K562 (cell line): ENCODE data around the gene NPR1. TPM values are rescaled to one million over a fixed set of nuclear protein-coding genes. Genes with fewer than 3 reads are reported as not detected.

ENCODE experiments used
- CBFA2T3 ChIP-seq: fragments of 450-650 bp; IDR thresholded peaks from 2 replicates; pipeline ENCODE4 v1.6.1; 2017
- CC2D1A ChIP-seq: fragments of 450-650 bp; IDR thresholded peaks from 2 replicates; pipeline ENCODE4 v1.6.1; 2017; ENCODE audit warnings: mild to moderate bottlenecking
- E2F1 ChIP-seq: sonication (generic); formaldehyde crosslinking; IDR thresholded peaks from 2 replicates; pipeline ENCODE4 v1.8.1; 2023; ENCODE audit warnings: mild to moderate bottlenecking, missing genetic modification reagents, moderate library complexity
- GTF2E2 ChIP-seq: fragments of 200-800 bp; sonication (Bioruptor generic); IDR thresholded peaks from 2 replicates; pipeline ENCODE4 v1.6.1; 2016; ENCODE audit warnings: missing genetic modification characterization, missing compliant biosample characterization
- KDM4B ChIP-seq, 2 experiments: fragments of 450-650 bp in 1 of 2; sonication (generic) in 1 of 2; IDR thresholded peaks; 2 replicates each; pipeline ENCODE4 v1.6.1; 2016 to 2017; ENCODE audit warnings: borderline replicate concordance in 2 of 2, antibody characterized with exemption in 1 of 2, low read depth in 1 of 2, mild to moderate bottlenecking in 1 of 2
- MCM7 ChIP-seq, 2 experiments: fragments of 450-650 bp; IDR thresholded peaks; 2 replicates each; pipeline ENCODE4 v1.6.1; 2016 to 2018
- NRF1 ChIP-seq, 2 experiments: fragments of 450-650 bp; IDR thresholded peaks in 1 of 2; conservative IDR thresholded peaks in 1 of 2; 2 replicates each; pipeline ENCODE4 v1.6.1; 2014; ENCODE audit warnings: mild to moderate bottlenecking in 2 of 2
- PHF20 ChIP-seq: fragments of 450-650 bp; IDR thresholded peaks from 2 replicates; pipeline ENCODE4 v1.6.1; 2018; ENCODE audit not compliant: partially characterized antibody
- POLR2A ChIP-seq: fragments of 450-650 bp; conservative IDR thresholded peaks from 2 replicates; pipeline ENCODE4 v1.6.1; 2016
- PPARD ChIP-seq: fragments of 250-450 bp; sonication (Bioruptor Pico); IDR thresholded peaks from 2 replicates; pipeline ENCODE4 v1.8.0; 2022; ENCODE audit warnings: inconsistent platforms, mild to moderate bottlenecking, moderate library complexity
- RAD21 ChIP-seq, 2 experiments: fragments of 250-450 bp in 1 of 2; fragments of 450-650 bp in 1 of 2; sonication (Bioruptor Pico) in 1 of 2; formaldehyde crosslinking in 1 of 2; IDR thresholded peaks in 1 of 2; conservative IDR thresholded peaks in 1 of 2; 2 replicates each; pipeline versions ENCODE4 v1.4.0 to v1.8.0; 2020 to 2022; ENCODE audit warnings: mild to moderate bottlenecking in 2 of 2, moderate library complexity in 1 of 2
- REST ChIP-seq, 2 experiments: fragments of 450-650 bp; formaldehyde crosslinking in 1 of 2; IDR thresholded peaks; 2 replicates each; pipeline versions ENCODE4 v1.4.0 to v1.6.1; 2014 to 2020; ENCODE audit warnings: mild to moderate bottlenecking in 2 of 2, borderline replicate concordance in 1 of 2, low read depth in 1 of 2
- TEAD1 ChIP-seq, 2 experiments: fragments of 450-650 bp in 1 of 2; sonication (generic) in 1 of 2; formaldehyde crosslinking; IDR thresholded peaks; 2 replicates each; pipeline versions ENCODE4 v1.4.0 to v1.8.0; 2020 to 2022; ENCODE audit warnings: mild to moderate bottlenecking in 2 of 2, missing genetic modification reagents in 1 of 2
- XRCC3 ChIP-seq: fragments of 450-650 bp; IDR thresholded peaks from 2 replicates; pipeline ENCODE4 v1.6.1; 2017; ENCODE audit warnings: mild to moderate bottlenecking, moderate library complexity
- XRCC5 ChIP-seq: fragments of 200-400 bp; formaldehyde crosslinking; IDR thresholded peaks from 2 replicates; pipeline ENCODE4 v1.6.1; 2017; ENCODE audit warnings: low read depth, mild to moderate bottlenecking, low read length
- ZNF639 ChIP-seq, 2 experiments: fragments of 200-800 bp in 1 of 2; sonication (Bioruptor generic) in 1 of 2; sonication (generic) in 1 of 2; formaldehyde crosslinking in 1 of 2; IDR thresholded peaks in 1 of 2; conservative IDR thresholded peaks in 1 of 2; 2 replicates each; pipeline versions ENCODE4 v1.5.0 to v1.6.1; 2016 to 2020; ENCODE audit warnings: missing compliant biosample characterization in 1 of 2, missing genetic modification characterization in 1 of 2, missing genetic modification reagents in 1 of 2
- polyA plus RNA-seq, 8 experiments: library from polyadenylated mRNA; depleted of rRNA in 4 of 8; stranded (reverse) in 5 of 8; unstranded in 3 of 8; fragments of >200 nt; fragmentation: Nextera tagmentation in 2 of 8; fragmentation: Illumina TruSeq in 1 of 8; extraction: Ambion mirVana in 2 of 8; extraction: Trizol in 1 of 8; gene quantifications; 2 replicates each; pipeline versions ENCODE4 v1.2.1 to v1.2.3, GENCODE V29; 2011 to 2014; ENCODE audit warnings: inconsistent platforms in 1 of 8, missing spikeins in 1 of 8
- total RNA-seq, 7 experiments: library from RNA; depleted of rRNA in 6 of 7; stranded (reverse); fragments of >200 nt in 6 of 7; fragmentation: Illumina TruSeq in 2 of 7; extraction: Trizol in 2 of 7; gene quantifications; 2 replicates each; pipeline versions ENCODE4 v1.2.1 to v1.2.3, GENCODE V29; 2011 to 2021; ENCODE audit warnings: low replicate concordance in 1 of 7

NPR1 gene
- total and polyA plus RNA-seq, 9 of the 15 experiments (the other 6 are each of a cell fraction or from before 2014, with no cell fraction given), result 0.05 to 0.16 (median 0.06) TPM; not detected in 6

- TF ChIP-seq GTF2E2 (tag), result 0 out of 2 replicates have a peak, but pooled peaks have one; percentile 43
- peak; percentile 56 to 66; a peak in 3 of 4 replicates for TF ChIP-seq NRF1 (conservative IDR thresholded peaks at IDR 0.05 in 1 of 2, IDR thresholded peaks at IDR 0.05 in 1 of 2)
- peak in 1 of 2 experiments; percentile 60; a peak in 1 of 4 replicates for TF ChIP-seq KDM4B (IDR thresholded peaks at IDR 0.05; ENCODE audit: borderline replicate concordance in 2 of 2, low read depth in 1 of 2)
- no peak for TF ChIP-seq XRCC3
- 0 out of 4 replicates have a peak, but pooled peaks of 1 of the 2 experiments have one; percentile 6 for TF ChIP-seq RAD21 (CRISPR knock-in tag; conservative IDR thresholded peaks at IDR 0.05 in 1 of 2, IDR thresholded peaks at IDR 0.05 in 1 of 2)
- no peak for TF ChIP-seq CC2D1A
- TF ChIP-seq PHF20, result peak; percentile 92
- no peak for TF ChIP-seq PPARD
- TF ChIP-seq POLR2A, result peak; percentile 87
- peak; percentile 66; the same call in 1 of the 2 replicates for TF ChIP-seq XRCC5
- TF ChIP-seq TEAD1 (CRISPR knock-in tag; IDR thresholded peaks at IDR 0.05), result 0 out of 4 replicates have a peak, but pooled peaks of 1 of the 2 experiments have one; percentile 23
- no peak for TF ChIP-seq MCM7 (IDR thresholded peaks at IDR 0.05)
- TF ChIP-seq CBFA2T3, result 0 out of 2 replicates have a peak, but pooled peaks have one; percentile 15
- peak in 1 of 2 experiments; percentile 75; a peak in 2 of 4 replicates for TF ChIP-seq ZNF639 (CRISPR knock-in tag; conservative IDR thresholded peaks at IDR 0.05 in 1 of 2, IDR thresholded peaks at IDR 0.05 in 1 of 2)
- 0 out of 2 replicates have a peak, but pooled peaks have one; percentile 12 for TF ChIP-seq E2F1 (CRISPR knock-in tag)
- TF ChIP-seq REST (IDR thresholded peaks at IDR 0.05; ENCODE audit: borderline replicate concordance), result no peak
- TF ChIP-seq REST (CRISPR knock-in tag; IDR thresholded peaks at IDR 0.05; ENCODE audit: low read depth), result peak; percentile 64
Measured at GRCh38 chr1:153658400-153659174, 19.9 kb upstream of the NPR1 start, which contains the start of gene SNAPIN (continued).
